ENCODE data around the gene NDUFS4. TPM values are rescaled to one million over a fixed set of nuclear protein-coding genes. Genes with fewer than 3 reads are reported as not detected.
"Not testable (repeated sequence)": the region's sequence is repeated elsewhere in the genome, so short reads cannot be mapped to it uniquely, and the experiment has no call there.

NDUFS4 gene
- total RNA-seq, 1 donor: 118 TPM

- no peak for TF ChIP-seq CTCF (IDR thresholded peaks at IDR 0.05; ENCODE audit: insufficient read depth, low read length)
- no peak for DNase-seq (ENCODE audit: low read depth)
- H3K4me3 ChIP-seq (ENCODE audit: low read depth, low read length): no peak overlapping the region
Measured at GRCh38 chr5:53694520-53695022, 134.1 kb downstream of the NDUFS4 start.

- not testable (repeated sequence) for DNase-seq (ENCODE audit: low read depth); H3K4me3 ChIP-seq (ENCODE audit: low read depth, low read length)
Measured at GRCh38 chr5:53710405-53710804, 150.0 kb downstream of the NDUFS4 start.

GRCh38 chr5:53712327-53712726, 151.9 kb downstream of the NDUFS4 start:
- DNase-seq (ENCODE audit: low read depth): peak; percentile 48
- TF ChIP-seq CTCF (IDR thresholded peaks at IDR 0.05; ENCODE audit: insufficient read depth, low read length): no peak

GRCh38 chr5:53713978-53714666, 153.7 kb downstream of the NDUFS4 start:
- no peak overlapping the region for H3K4me3 ChIP-seq (ENCODE audit: low read depth, low read length)
- DNase-seq (ENCODE audit: low read depth): no peak
- no peak for TF ChIP-seq CTCF (IDR thresholded peaks at IDR 0.05; ENCODE audit: insufficient read depth, low read length)

More at GRCh38 chr5:53712327-53712726, 151.9 kb downstream of the NDUFS4 start:
- H3K4me3 ChIP-seq (ENCODE audit: low read depth, low read length): no peak overlapping the region

- DNase-seq (ENCODE audit: low read depth): no peak
- no peak overlapping the region for H3K4me3 ChIP-seq (ENCODE audit: low read depth, low read length)
- TF ChIP-seq CTCF (IDR thresholded peaks at IDR 0.05; ENCODE audit: insufficient read depth, low read length): no peak
Measured at GRCh38 chr5:53714667-53715010, 154.2 kb downstream of the NDUFS4 start.

GRCh38 chr5:53726121-53726520, 165.7 kb downstream of the NDUFS4 start:
- no peak for TF ChIP-seq CTCF (IDR thresholded peaks at IDR 0.05; ENCODE audit: insufficient read depth, low read length)
- no peak overlapping the region for H3K4me3 ChIP-seq (ENCODE audit: low read depth, low read length)
- DNase-seq (ENCODE audit: low read depth): no peak

- H3K4me3 ChIP-seq (ENCODE audit: low read depth, low read length): no peak overlapping the region
- no peak for TF ChIP-seq CTCF (IDR thresholded peaks at IDR 0.05; ENCODE audit: insufficient read depth, low read length)
- no peak for DNase-seq (ENCODE audit: low read depth)
Measured at GRCh38 chr5:53730943-53731342, 170.5 kb downstream of the NDUFS4 start.

Other genes with a start within 250 kb of the NDUFS4 start
- 80.2 and 104 TPM in 2 replicates for gene FST, start 80.0 kb upstream of the NDUFS4 start, total RNA-seq (ENCODE audit: low replicate concordance)

Data from fibroblast of the aortic adventitia (primary cell).